ENCODE measurements around the gene ARL4D. TPM values are rescaled to one million over a fixed set of nuclear protein-coding genes. Genes with fewer than 3 reads are reported as not detected.
"Not testable (repeated sequence)": the region's sequence is repeated elsewhere in the genome, so short reads cannot be mapped to it uniquely, and the experiment has no call there.

ARL4D gene
- total RNA-seq, 1 donor from 2014 or later: 17.2 TPM

DNA sequence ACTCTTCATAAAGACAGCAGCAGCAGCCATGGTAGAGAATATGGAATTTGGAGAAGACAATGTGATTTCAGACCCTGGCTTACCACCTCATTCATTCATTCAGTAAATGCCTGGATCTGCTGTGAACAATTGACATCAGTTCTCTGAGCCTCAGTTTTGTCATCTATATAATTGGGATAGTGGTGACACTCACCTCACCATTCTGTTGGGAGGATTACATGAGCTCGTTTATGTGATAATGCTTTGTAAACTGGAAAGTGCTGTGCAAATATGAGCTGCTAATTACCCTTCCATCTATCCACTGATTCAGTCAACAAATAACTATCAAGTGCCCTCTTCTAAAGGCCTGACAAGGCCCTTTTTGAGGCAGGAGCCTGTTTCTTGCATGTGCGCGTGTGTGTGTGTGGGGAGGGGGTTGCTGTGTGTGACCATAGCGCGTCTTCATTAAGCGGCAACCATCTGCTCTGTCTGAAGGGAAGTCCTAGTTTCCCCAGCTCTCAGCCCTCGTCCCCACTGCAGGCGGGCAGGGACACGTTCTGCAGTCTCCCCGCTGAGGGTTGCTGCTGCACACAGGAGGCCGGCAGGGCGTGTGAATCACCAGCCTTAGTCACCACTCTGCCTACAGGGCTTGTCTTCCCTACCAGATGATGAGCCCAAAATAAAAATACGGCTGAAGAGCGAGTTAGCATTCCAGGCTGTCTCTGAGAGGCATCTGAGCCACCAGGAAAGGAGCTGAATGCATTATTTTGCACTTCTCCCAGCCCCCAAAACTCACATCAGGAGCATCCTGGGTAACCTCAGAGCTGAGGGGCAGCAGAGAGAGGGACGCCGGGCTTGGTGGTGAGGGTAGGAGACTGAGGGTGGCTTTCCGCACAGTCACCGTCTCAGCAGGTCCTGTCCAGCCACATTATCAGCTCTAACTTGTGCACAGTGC is 19.9 kb downstream of the ARL4D start:
- no peaks in the 10 kb centered on the region for H3K36me3 Mint-ChIP-seq (ENCODE audit: unreplicated experiment)
- H3K27ac Mint-ChIP-seq (ENCODE audit: unreplicated experiment): peak overlapping the region; percentile 93
- H3K27me3 Mint-ChIP-seq (ENCODE audit: unreplicated experiment): no peaks in the 10 kb centered on the region
- TF ChIP-seq, protein P1, sequence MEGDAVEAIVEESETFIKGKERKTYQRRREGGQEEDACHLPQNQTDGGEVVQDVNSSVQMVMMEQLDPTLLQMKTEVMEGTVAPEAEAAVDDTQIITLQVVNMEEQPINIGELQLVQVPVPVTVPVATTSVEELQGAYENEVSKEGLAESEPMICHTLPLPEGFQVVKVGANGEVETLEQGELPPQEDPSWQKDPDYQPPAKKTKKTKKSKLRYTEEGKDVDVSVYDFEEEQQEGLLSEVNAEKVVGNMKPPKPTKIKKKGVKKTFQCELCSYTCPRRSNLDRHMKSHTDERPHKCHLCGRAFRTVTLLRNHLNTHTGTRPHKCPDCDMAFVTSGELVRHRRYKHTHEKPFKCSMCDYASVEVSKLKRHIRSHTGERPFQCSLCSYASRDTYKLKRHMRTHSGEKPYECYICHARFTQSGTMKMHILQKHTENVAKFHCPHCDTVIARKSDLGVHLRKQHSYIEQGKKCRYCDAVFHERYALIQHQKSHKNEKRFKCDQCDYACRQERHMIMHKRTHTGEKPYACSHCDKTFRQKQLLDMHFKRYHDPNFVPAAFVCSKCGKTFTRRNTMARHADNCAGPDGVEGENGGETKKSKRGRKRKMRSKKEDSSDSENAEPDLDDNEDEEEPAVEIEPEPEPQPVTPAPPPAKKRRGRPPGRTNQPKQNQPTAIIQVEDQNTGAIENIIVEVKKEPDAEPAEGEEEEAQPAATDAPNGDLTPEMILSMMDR (IDR thresholded peaks at IDR 0.05): no peak
- peaks cover 41% of the 10 kb centered on the region for H3K4me1 Mint-ChIP-seq (ENCODE audit: unreplicated experiment)
- peak overlapping the region; percentile 30 for H3K4me3 Mint-ChIP-seq (ENCODE audit: unreplicated experiment)
- peak; percentile 90 for DNase-seq (ENCODE audit: extremely low spot score, unreplicated experiment)
- no peaks in the 10 kb centered on the region for H3K9me3 Mint-ChIP-seq (ENCODE audit: unreplicated experiment)

DNA sequence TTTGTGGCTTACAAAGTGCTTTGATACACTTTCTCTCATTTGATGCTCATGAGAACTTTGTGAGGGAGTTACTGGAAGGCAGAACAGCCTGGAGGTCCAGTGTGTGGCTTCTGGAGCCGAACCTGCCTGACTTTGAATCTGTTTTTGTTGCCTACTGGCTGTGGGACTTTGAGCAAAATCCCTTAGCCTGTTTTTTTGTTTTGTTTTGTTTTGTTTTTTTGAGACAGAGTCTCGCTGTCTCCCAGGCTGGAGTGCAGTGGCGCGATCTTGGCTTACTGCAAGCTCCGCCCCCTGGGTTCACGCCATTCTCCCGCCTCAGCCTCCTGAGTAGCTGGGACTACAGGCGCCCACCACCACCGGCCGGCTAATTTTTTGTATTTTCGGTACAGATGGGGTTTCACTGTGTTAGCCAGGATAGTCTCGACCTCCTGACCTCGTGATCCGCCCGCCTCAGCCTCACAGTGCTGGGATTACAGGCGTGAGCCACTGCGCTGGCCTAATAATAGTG is 20.6 kb downstream of the ARL4D start:
- not testable (repeated sequence) for DNase-seq (ENCODE audit: extremely low spot score, unreplicated experiment); H3K36me3 Mint-ChIP-seq (ENCODE audit: unreplicated experiment); H3K9me3 Mint-ChIP-seq (ENCODE audit: unreplicated experiment); H3K27me3 Mint-ChIP-seq (ENCODE audit: unreplicated experiment)
- Mint-ChIP-seq H3K4me1 (ENCODE audit: unreplicated experiment) (peaks cover 41% of the 10 kb centered on the region), H3K4me3 (ENCODE audit: unreplicated experiment) (peak overlapping the region; percentile 30), H3K27ac (ENCODE audit: unreplicated experiment) (peak overlapping the region; percentile 93)

DNA sequence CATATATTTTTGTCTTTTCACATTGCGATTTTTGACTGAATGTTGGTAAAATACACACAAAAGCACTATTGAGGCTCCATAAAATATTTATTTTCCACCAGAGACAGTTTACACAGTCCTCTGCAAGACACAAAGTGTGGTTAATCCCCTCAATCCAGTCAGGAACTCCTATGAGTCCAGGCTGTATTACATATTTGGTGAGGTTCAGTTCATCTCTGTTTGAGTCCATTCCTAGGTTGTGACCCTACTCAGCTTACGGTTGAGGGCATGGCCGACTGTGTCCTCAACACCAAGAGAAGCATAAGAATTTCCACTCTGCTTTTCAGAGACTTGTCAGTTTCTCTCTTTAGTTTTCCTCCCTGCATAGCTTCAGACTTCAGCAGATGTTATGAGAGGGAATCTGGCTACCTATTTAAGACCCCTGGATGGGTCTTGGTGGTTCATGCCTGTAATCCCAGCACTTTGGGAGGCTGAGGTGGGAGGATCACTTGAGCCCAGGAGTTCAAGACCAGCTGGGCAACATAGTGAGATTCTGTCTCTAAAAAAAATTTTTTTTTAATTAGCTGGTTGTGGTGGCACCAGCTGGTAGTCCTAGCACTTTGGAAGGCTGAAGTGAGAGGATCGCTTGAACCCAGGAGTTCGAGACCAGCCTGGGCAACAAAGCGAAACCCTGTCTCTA is 25.1 kb downstream of the ARL4D start:
- DNase-seq (ENCODE audit: extremely low spot score, unreplicated experiment): no peak
- Mint-ChIP-seq H3K9me3 (ENCODE audit: unreplicated experiment) (no peaks in the 10 kb centered on the region), H3K27ac (ENCODE audit: unreplicated experiment) (no peak overlapping the region), H3K4me3 (ENCODE audit: unreplicated experiment) (no peak overlapping the region), H3K36me3 (ENCODE audit: unreplicated experiment) (no peaks in the 10 kb centered on the region), H3K27me3 (ENCODE audit: unreplicated experiment) (peaks cover 5% of the 10 kb centered on the region), H3K4me1 (ENCODE audit: unreplicated experiment) (peaks cover 13% of the 10 kb centered on the region)
- TF ChIP-seq, protein P1 (IDR thresholded peaks at IDR 0.05): no peak

DNA sequence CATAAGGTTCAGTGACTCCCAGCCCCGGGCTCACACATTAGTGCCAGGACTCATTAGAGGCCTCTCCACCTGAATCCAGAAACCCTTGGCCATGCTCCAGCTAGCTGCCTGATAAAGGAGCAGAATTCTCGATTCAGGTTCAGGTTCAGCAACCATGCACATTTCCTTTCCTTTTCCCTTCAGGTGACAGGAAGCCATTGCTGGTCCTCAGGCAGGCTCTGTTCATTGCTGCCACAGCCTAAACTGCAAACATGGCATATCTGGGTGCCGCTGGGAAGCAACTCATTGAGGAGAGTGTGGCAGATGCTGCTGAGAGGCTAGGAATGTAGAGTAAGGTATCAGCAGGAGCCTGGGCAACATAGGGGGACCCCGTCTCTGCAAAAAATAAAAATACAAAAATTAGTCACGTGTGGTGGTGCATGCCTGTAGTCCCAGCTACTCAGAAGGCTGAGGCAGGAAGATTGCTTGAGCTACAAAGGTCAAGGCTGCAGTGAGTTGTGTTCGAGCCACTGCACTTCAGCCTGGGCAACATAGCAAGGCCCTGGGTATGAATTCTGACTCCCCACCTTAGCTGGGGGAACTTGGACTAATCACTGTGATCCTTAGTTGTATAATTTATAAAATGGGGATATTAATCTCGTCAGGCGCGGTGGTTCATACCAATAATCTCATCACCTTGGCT is 28.7 kb downstream of the ARL4D start:
- no peak overlapping the region for H3K27ac Mint-ChIP-seq (ENCODE audit: unreplicated experiment)
- H3K36me3 Mint-ChIP-seq (ENCODE audit: unreplicated experiment): no peaks in the 10 kb centered on the region
- H3K9me3 Mint-ChIP-seq (ENCODE audit: unreplicated experiment): no peaks in the 10 kb centered on the region
- peaks cover 18% of the 10 kb centered on the region for H3K4me1 Mint-ChIP-seq (ENCODE audit: unreplicated experiment)
- no peak for DNase-seq (ENCODE audit: extremely low spot score, unreplicated experiment)
- TF ChIP-seq, protein P1 (IDR thresholded peaks at IDR 0.05): no peak
- H3K27me3 Mint-ChIP-seq (ENCODE audit: unreplicated experiment): peaks cover 5% of the 10 kb centered on the region
- H3K4me3 Mint-ChIP-seq (ENCODE audit: unreplicated experiment): no peak overlapping the region

DNA sequence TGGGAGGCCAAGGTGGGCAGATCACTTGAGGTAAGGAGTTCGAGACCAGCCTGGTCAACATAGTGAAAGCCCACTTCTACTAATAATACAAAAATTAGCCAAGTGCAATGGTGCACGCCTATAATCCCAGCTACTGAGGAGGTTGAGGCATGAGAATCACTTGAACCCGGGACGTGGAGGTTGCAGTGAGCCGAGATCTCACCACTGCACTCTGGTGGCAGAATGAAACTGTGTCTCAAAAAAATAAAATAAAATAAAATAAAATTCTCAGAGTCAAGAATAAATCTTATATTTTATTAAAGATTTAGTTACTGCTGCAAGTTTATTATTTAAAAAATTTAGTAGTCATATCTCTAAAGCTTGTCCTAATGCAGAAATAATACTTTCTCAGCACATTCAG is 29.7 kb downstream of the ARL4D start:
- Mint-ChIP-seq H3K4me3 (ENCODE audit: unreplicated experiment) (no peak overlapping the region), H3K27ac (ENCODE audit: unreplicated experiment) (no peak overlapping the region), H3K36me3 (ENCODE audit: unreplicated experiment) (no peaks in the 10 kb centered on the region), H3K4me1 (ENCODE audit: unreplicated experiment) (peaks cover 18% of the 10 kb centered on the region), H3K9me3 (ENCODE audit: unreplicated experiment) (no peaks in the 10 kb centered on the region), H3K27me3 (ENCODE audit: unreplicated experiment) (peaks cover 5% of the 10 kb centered on the region)
- TF ChIP-seq, protein P1 (IDR thresholded peaks at IDR 0.05): peak; percentile 25
- DNase-seq (ENCODE audit: extremely low spot score, unreplicated experiment): no peak
